ENCODE data around the gene PCDHGA9.

PCDHGA9 gene

DNA sequence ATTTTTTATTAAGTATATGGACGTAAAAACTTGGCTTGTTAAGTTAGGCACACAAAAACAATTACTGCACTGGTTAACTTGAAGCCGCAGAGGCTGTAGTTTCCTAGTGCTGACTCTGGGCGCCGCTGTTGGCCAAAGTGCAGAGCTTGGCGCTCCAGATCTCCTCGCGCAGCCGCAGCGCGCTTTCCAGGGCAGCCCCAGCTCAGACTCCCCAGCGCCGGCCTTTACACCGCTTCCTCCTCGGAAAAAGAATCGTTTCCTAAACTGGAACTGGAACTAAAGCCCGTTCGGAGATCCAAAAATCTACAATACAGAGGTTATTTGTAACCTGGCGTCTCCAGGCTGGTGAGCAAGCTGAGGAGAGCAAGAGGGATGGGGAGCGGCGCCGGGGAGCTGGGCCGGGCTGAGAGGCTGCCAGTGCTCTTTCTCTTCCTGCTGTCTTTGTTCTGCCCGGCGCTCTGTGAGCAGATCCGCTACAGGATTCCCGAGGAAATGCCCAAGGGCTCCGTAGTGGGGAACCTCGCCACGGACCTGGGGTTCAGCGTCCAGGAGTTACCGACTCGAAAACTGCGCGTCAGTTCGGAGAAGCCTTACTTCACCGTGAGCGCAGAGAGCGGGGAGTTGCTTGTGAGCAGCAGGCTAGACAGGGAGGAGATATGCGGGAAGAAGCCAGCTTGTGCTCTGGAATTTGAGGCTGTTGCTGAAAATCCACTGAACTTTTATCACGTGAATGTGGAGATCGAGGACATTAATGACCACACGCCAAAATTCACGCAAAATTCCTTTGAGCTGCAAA, 4.6 kb upstream of the PCDHGA9 start, which contains the start of gene PCDHGB5:
Gene PCDHGB5, plus strand, starts transcription at position 192 of the 796 bp plus-strand sequence. Its CDS starts 181 bp downstream, at position 373.
- TF ChIP-seq, protein P1, sequence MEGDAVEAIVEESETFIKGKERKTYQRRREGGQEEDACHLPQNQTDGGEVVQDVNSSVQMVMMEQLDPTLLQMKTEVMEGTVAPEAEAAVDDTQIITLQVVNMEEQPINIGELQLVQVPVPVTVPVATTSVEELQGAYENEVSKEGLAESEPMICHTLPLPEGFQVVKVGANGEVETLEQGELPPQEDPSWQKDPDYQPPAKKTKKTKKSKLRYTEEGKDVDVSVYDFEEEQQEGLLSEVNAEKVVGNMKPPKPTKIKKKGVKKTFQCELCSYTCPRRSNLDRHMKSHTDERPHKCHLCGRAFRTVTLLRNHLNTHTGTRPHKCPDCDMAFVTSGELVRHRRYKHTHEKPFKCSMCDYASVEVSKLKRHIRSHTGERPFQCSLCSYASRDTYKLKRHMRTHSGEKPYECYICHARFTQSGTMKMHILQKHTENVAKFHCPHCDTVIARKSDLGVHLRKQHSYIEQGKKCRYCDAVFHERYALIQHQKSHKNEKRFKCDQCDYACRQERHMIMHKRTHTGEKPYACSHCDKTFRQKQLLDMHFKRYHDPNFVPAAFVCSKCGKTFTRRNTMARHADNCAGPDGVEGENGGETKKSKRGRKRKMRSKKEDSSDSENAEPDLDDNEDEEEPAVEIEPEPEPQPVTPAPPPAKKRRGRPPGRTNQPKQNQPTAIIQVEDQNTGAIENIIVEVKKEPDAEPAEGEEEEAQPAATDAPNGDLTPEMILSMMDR (IDR thresholded peaks at IDR 0.05; ENCODE audit: insufficient read depth, low read depth, low read length, missing control alignments) = peak; percentile 66
- peak; percentile 59 for DNase-seq (ENCODE audit: low read depth)
- H3K4me3 ChIP-seq (ENCODE audit: low read length) = peak within 1 kb of the TSS; percentile 48

DNA sequence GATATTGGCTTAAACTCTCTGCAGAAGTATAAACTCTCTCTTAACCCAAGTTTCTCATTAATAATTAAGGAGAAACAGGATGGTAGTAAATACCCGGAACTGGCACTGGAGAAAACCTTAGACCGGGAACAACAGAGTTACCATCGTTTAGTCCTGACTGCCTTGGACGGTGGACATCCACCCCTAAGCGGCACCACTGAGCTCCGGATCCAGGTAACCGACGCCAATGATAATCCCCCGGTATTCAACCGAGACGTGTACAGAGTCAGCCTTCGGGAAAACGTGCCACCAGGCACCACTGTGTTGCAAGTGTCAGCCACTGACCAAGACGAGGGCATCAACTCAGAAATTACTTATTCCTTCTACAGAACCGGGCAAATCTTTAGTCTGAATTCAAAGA, 4.0 kb upstream of the PCDHGA9 start:
- H3K4me3 ChIP-seq (ENCODE audit: low read length) = no peak overlapping the region
- DNase-seq (ENCODE audit: low read depth) = no peak

DNA sequence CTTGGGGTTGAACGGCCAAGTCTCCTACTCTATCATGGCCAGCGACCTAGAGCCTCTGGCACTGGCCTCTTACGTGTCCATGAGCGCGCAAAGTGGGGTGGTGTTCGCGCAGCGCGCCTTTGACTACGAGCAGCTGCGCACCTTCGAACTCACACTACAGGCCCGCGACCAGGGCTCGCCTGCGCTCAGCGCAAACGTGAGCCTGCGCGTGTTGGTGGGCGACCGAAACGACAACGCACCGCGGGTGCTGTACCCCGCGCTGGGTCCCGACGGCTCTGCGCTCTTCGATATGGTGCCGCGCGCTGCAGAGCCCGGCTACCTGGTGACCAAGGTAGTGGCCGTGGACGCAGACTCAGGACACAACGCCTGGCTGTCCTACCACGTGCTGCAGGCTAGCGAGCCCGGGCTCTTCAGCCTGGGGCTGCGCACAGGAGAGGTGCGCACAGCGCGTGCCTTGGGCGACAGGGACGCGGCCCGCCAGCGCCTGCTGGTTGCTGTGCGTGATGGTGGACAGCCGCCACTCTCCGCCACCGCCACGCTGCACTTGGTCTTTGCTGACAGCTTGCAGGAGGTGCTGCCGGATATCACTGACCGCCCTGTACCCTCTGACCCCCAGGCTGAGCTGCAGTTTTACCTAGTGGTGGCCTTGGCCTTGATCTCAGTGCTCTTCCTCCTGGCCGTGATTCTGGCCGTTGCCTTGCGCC, 2.9 kb upstream of the PCDHGA9 start:
- TF ChIP-seq, protein P1 (IDR thresholded peaks at IDR 0.05; ENCODE audit: insufficient read depth, low read depth, low read length, missing control alignments) = no peak
- no peak overlapping the region for H3K4me3 ChIP-seq (ENCODE audit: low read length)
- no peak for DNase-seq (ENCODE audit: low read depth)

More for the DNA sequence above, 4.0 kb upstream of the PCDHGA9 start:
- TF ChIP-seq, protein P1 (IDR thresholded peaks at IDR 0.05; ENCODE audit: insufficient read depth, low read depth, low read length, missing control alignments) = no peak

DNA sequence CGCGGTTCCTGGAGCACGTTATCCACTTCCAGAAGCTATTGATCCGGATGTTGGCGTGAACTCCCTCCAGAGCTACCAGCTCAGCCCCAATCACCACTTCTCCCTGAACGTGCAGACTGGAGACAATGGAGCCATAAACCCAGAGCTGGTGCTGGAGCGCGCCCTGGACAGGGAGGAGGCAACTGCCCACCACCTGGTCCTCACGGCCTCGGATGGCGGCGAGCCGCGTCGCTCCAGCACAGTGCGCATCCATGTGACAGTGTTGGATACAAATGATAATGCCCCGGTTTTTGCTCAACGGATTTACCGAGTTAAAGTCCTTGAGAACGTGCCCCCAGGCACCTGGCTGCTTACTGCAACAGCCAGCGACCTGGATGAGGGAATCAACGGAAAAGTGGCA, 809 bp downstream of the PCDHGA9 start:
- TF ChIP-seq, protein P1 (IDR thresholded peaks at IDR 0.05; ENCODE audit: insufficient read depth, low read depth, low read length, missing control alignments) = no peak
- no peak for DNase-seq (ENCODE audit: low read depth)
- H3K4me3 ChIP-seq (ENCODE audit: low read length) = no peak overlapping the region

DNA sequence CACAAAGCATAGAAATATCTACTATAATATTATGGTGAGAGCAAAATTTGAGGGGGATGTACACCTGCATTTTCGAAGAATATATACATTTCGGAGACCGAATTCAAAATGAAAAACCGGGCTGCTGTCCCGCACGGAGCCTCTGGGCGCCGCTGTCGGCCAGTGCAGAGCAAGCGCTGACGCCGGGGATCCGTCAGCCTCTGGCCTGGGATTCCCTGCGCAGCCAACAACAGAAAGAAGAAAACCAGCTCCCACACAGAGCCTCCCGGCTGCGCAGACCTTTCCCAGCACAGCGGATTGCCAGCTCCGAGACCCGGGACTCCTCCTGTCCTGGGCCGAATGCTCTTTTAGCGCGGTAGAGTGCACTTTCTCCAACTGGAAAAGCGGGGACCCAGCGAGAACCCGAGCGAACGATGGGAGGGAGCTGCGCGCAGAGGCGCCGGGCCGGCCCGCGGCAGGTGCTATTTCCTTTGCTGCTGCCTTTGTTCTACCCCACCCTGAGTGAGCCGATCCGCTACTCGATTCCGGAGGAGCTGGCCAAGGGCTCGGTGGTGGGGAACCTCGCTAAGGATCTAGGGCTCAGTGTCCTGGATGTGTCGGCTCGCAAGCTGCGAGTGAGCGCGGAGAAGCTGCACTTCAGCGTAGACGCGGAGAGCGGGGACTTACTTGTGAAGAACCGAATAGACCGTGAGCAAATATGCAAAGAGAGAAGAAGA, 5.4 kb downstream of the PCDHGA9 start, which contains the start of gene PCDHGB6:
Gene PCDHGB6, plus strand, starts transcription at position 232 of the 716 bp plus-strand sequence. Its CDS starts 182 bp downstream, at position 414.
- peak; percentile 50 for DNase-seq (ENCODE audit: low read depth)
- TF ChIP-seq, protein P1 (IDR thresholded peaks at IDR 0.05; ENCODE audit: insufficient read depth, low read depth, low read length, missing control alignments) = peak; percentile 66
- H3K4me3 ChIP-seq (ENCODE audit: low read length) = peak within 1 kb of the TSS; percentile 27

DNA sequence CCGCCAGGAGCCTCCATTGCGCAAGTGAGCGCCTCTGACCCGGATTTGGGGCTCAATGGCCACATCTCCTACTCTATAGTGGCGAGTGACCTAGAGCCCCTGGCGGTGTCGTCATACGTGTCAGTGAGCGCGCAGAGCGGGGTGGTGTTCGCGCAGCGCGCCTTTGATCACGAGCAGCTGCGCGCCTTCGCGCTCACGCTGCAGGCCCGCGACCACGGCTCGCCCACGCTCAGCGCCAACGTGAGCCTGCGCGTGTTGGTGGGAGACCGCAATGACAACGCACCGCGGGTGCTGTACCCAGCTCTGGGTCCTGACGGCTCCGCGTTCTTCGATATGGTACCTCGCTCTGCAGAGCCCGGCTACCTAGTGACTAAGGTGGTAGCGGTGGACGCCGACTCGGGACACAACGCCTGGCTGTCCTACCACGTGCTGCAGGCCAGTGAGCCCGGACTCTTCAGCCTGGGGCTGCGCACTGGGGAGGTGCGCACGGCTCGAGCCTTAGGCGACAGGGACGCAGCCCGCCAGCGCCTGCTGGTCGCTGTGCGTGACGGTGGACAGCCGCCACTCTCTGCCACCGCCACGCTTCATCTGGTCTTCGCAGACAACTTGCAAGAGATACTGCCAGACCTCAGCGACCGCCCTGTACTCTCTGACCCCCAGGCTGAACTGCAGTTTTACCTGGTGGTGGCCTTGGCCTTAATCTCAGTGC, 7.2 kb downstream of the PCDHGA9 start:
- no peak overlapping the region for H3K4me3 ChIP-seq (ENCODE audit: low read length)
- no peak for DNase-seq (ENCODE audit: low read depth)
- TF ChIP-seq, protein P1 (IDR thresholded peaks at IDR 0.05; ENCODE audit: insufficient read depth, low read depth, low read length, missing control alignments) = no peak
